ENCODE measurements around the gene SLC26A1. TPM values are rescaled to one million over a fixed set of nuclear protein-coding genes. Genes with fewer than 3 reads are reported as not detected.

Gene SLC26A1
- total RNA-seq, 1 experiment from 2014 or later: not detected

GRCh38 chr4:958314-958665 is 34.9 kb downstream of the SLC26A1 start:
- Histone ChIP-seq H3K4me3 (no peak overlapping the region), H3K36me3 (no peaks in the 10 kb centered on the region), H3K27me3 (no peaks in the 10 kb centered on the region), H3K9me3 (no peaks in the 10 kb centered on the region)
- no peak for DNase-seq

- Histone ChIP-seq H3K36me3 (no peaks in the 10 kb centered on the region), H3K27me3 (no peaks in the 10 kb centered on the region), H3K9me3 (no peaks in the 10 kb centered on the region), H3K4me3 (no peak overlapping the region)
- no peak for DNase-seq
Observed at GRCh38 chr4:957581-958313, 35.5 kb downstream of the SLC26A1 start.

- Histone ChIP-seq H3K27me3 (no peaks in the 10 kb centered on the region), H3K36me3 (no peaks in the 10 kb centered on the region), H3K4me3 (no peak overlapping the region), H3K9me3 (no peaks in the 10 kb centered on the region)
- no peak for DNase-seq
Observed at GRCh38 chr4:957231-957580, 36.0 kb downstream of the SLC26A1 start.

- no peak overlapping the region for H3K4me3 ChIP-seq
- no peaks in the 10 kb centered on the region for H3K27me3 ChIP-seq
- H3K9me3 ChIP-seq: no peaks in the 10 kb centered on the region
- no peak for DNase-seq
- no peaks in the 10 kb centered on the region for H3K36me3 ChIP-seq
Observed at GRCh38 chr4:956531-957230, 36.5 kb downstream of the SLC26A1 start.

GRCh38 chr4:955931-956381 is 37.2 kb downstream of the SLC26A1 start:
- H3K4me3 ChIP-seq: no peak overlapping the region
- H3K27me3 ChIP-seq: no peaks in the 10 kb centered on the region
- DNase-seq: no peak
- no peaks in the 10 kb centered on the region for H3K36me3 ChIP-seq
- H3K9me3 ChIP-seq: no peaks in the 10 kb centered on the region

GRCh38 chr4:955161-955921 is 37.9 kb downstream of the SLC26A1 start:
- Histone ChIP-seq H3K36me3 (no peaks in the 10 kb centered on the region), H3K9me3 (no peaks in the 10 kb centered on the region), H3K27me3 (no peaks in the 10 kb centered on the region), H3K4me3 (no peak overlapping the region)
- no peak for DNase-seq

- no peak for DNase-seq
- Histone ChIP-seq H3K9me3 (no peaks in the 10 kb centered on the region), H3K27me3 (no peaks in the 10 kb centered on the region), H3K36me3 (no peaks in the 10 kb centered on the region), H3K4me3 (no peak overlapping the region)
Observed at GRCh38 chr4:954211-955020, 38.8 kb downstream of the SLC26A1 start.

- Histone ChIP-seq H3K4me3 (no peak overlapping the region), H3K9me3 (no peaks in the 10 kb centered on the region), H3K27me3 (no peaks in the 10 kb centered on the region), H3K36me3 (no peaks in the 10 kb centered on the region)
- DNase-seq: no peak
Observed at GRCh38 chr4:953574-953915, 39.7 kb downstream of the SLC26A1 start.

GRCh38 chr4:952881-953573 is 40.2 kb downstream of the SLC26A1 start:
- no peaks in the 10 kb centered on the region for H3K27me3 ChIP-seq
- no peak overlapping the region for H3K4me3 ChIP-seq
- no peaks in the 10 kb centered on the region for H3K9me3 ChIP-seq
- H3K36me3 ChIP-seq: no peaks in the 10 kb centered on the region
- DNase-seq: no peak

- no peaks in the 10 kb centered on the region for H3K36me3 ChIP-seq
- H3K9me3 ChIP-seq: no peaks in the 10 kb centered on the region
- H3K27me3 ChIP-seq: no peaks in the 10 kb centered on the region
- no peak overlapping the region for H3K4me3 ChIP-seq
- DNase-seq: no peak
Observed at GRCh38 chr4:951594-952468, 41.4 kb downstream of the SLC26A1 start.

- no peak overlapping the region for H3K4me3 ChIP-seq
- no peaks in the 10 kb centered on the region for H3K36me3 ChIP-seq
- no peaks in the 10 kb centered on the region for H3K27me3 ChIP-seq
- no peaks in the 10 kb centered on the region for H3K9me3 ChIP-seq
- DNase-seq: no peak
Observed at GRCh38 chr4:951186-951585, 42.0 kb downstream of the SLC26A1 start.

GRCh38 chr4:950136-951020 is 42.8 kb downstream of the SLC26A1 start:
- H3K36me3 ChIP-seq: no peaks in the 10 kb centered on the region
- no peaks in the 10 kb centered on the region for H3K9me3 ChIP-seq
- DNase-seq: no peak
- no peak overlapping the region for H3K4me3 ChIP-seq
- no peaks in the 10 kb centered on the region for H3K27me3 ChIP-seq

GRCh38 chr4:949656-950055 is 43.5 kb downstream of the SLC26A1 start:
- no peaks in the 10 kb centered on the region for H3K27me3 ChIP-seq
- no peaks in the 10 kb centered on the region for H3K36me3 ChIP-seq
- DNase-seq: no peak
- no peak overlapping the region for H3K4me3 ChIP-seq
- H3K9me3 ChIP-seq: no peaks in the 10 kb centered on the region

GRCh38 chr4:948936-949300 is 44.3 kb downstream of the SLC26A1 start:
- H3K9me3 ChIP-seq: no peaks in the 10 kb centered on the region
- no peaks in the 10 kb centered on the region for H3K36me3 ChIP-seq
- H3K4me3 ChIP-seq: no peak overlapping the region
- no peak for DNase-seq
- no peaks in the 10 kb centered on the region for H3K27me3 ChIP-seq
